Measurements from ENCODE around the gene SLC29A3.

SLC29A3 gene

DNA sequence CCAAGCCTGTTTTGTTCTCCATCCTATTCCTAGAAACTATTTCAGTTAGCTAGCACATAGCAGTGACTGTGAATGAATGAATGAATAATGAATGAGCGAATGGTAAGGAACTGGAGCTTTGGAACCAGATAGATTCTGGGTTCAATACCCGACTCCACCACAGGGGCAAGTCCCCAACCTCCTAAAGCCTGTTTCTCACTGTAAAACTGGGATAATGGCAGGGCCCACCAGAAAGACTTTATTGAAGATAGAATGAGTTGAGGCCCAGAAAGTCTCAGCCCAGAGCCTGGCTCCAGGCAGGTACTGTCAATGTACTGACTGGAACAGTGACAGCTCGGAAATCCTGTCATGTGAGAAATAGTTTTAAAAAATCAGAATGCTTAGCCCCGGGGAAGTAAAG lies 76.6 kb downstream of the SLC29A3 start:
- no peak for DNase-seq

GRCh38 chr10:71396084-71396710 lies 77.1 kb downstream of the SLC29A3 start:
- DNase-seq, result no peak

DNA sequence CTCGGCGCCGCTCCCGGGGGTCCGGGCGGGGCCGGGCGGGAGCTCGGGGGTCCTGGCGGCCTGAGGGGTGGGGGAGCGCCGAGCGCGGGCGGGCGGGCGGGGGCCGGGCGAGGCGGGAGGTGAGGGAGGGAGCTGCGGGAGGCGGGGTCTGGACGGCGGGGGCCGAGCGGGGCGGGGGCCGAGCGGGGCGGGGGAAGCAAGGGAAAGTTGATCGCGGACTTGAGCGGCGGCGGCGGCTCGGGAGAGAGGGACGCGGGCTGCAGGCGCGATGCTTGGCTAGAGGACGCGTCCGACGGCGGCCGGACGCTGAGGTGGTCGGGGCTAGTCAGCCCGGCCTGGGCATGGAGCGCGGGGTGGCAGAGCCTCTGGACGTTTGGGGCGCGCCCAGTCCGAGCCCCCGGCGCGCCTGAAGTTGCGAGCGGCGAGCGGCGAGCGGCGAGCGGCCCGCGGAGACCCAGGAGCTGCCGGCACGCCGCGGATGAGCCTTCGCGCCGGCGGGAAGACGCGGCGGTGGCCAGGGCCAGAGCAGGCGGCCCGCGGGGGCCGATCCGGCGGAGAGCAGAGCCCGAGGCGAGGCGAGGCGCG lies 77.7 kb downstream of the SLC29A3 start, which contains the start of gene CDH23:
Gene CDH23 (plus strand): TSS at position 210 of the 585 bp plus-strand sequence. CDS start 42,912 bp downstream, outside the sequence.
- no peak for DNase-seq

DNA sequence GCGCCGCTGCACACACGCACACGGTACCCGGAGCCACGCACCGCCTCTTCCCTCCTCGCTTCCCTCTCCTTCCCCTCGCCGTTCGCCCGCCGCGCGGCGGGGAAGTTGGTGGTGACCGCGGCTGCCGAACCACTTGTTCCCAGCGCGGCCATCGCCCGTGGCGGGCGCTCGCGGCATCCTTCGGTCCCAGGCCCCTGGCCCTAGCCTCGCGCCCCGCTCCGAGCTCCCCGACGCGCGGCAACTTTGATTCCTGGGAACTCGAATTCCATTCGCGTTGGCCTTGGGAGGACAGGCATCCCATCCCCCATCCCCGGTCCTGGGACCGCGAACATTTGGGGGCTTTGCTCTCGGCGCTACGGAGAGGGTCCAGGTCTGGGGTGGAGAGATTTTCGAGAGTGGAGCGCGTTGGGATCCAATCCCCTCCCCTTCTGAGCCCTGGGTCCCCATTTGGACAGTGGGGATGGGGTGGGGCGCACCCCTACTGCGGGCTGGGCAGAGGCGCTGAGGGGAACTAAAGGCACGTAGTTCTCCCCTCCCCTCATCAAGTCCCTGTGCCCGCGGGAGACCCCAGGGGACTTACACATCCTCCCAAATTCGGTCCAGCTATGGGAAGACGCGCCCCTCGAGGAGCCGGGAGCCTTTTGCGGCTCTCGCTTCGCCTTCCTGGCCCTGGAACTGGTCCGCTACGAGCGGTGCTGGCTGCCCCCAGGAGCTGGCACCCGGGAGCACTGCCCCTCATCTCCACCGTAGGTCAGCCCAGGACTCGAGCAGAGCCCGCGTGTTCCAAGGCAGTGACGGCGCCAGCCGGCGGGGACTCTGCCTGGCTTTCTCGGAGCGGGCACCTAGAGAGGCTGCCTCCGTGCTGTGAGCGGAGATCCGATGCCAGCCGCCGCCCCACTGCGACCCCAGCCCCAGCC lies 78.5 kb downstream of the SLC29A3 start:
- no peak for DNase-seq

DNA sequence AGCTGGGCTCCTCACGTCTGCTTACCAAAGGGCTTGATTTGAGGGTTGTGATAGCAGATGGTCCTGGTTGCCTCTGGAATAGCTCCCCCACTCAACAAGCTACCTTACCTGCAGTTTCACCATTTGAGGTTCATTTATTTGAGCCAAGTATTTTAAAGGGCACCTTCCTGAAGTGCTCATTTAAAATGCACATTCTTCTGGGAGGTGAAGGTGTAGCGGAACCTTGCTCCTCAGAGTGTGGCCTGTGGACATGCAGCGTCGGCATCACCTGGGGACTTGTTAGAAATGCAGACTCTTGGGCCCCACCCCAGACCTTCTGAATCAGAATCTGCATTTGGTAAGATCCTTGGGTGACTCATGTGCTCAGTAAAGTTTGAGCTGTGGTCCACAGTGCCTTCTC lies 79.9 kb downstream of the SLC29A3 start:
- DNase-seq, result no peak

GRCh38 chr10:71399946-71400345 lies 80.9 kb downstream of the SLC29A3 start:
- DNase-seq, result no peak

- DNase-seq, result no peak
Observed at GRCh38 chr10:71401056-71401455, 82.0 kb downstream of the SLC29A3 start.

DNA sequence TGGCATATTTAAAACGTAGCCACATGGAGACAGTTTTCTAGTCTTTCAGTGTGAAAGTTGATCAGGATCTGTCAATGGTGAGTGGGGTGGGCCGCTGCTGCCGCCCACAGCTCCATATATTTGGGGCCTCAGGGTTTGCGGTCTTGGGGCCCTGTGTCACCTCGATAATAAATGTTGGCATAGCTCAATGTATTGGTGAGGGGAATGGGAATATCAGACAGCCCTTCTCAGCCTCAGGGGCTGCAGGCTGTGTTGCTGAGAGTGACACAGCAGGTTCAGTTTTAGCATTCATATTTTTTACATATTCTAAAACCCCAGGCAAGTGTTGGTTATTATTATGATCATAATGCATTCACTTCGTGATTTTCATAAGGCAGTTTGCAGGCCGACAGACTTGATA lies 82.9 kb downstream of the SLC29A3 start:
- no peak for DNase-seq

DNA sequence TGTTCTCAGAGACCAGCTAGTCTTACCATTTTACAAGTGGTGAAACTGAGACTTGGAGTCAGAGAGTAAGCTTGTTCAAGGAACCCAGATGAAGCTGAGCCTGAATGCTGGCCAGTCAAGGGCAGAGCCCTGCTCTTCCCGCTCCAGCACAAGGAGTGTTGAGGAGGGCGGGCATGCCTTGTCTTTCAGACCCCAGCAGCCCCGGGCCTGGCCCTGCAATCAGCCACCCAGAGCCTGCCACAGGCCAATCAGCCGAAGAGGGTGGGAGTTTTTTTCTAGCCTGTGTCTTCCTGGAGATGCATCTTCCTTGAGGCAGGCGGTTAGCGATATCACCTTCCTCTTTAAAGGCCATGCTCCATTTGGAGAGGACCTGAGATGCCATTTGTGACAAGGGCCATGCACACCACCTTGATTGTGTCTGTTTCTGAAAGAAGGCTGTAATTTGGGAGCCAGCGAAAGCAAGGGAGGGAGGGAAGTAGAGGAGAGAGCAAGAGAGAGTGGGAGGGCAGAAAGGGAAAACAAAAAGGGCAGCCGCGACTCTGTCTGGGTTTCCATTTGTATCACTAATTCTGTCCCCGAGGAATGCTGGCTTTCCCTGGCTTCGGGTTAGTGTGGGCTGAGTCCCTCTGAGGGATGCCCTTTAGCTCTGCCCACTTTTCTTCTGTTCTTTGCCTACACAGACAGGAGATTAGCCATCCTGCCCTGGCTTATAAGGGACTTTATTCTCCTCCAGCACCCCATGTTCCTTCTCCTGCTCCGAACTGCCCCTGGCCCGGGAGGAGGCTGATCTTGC lies 85.6 kb downstream of the SLC29A3 start:
- no peak for DNase-seq

- no peak for DNase-seq
Observed at GRCh38 chr10:71406878-71407277, 87.8 kb downstream of the SLC29A3 start.

GRCh38 chr10:71408436-71409225 lies 89.6 kb downstream of the SLC29A3 start:
- DNase-seq, result no peak

GRCh38 chr10:71409516-71410104 lies 90.6 kb downstream of the SLC29A3 start:
- no peak for DNase-seq

Data from NCI-H187 treated with DMSO at 0.1 percent for 48 hours (cell line).